Heart left ventricle (tissue), 16 donors: ENCODE results near the gene FAM53A. TPM values are rescaled to one million over a fixed set of nuclear protein-coding genes. Genes with fewer than 3 reads are reported as not detected.

ENCODE experiments used
- ATAC-seq, 4 donors: fragments of 200-7000 bp; cut with Tn5 transposase; one replicate each; pipeline ENCODE4 v1.9.1; 2020 to 2022; ENCODE audit warnings: moderate library complexity in 4 of 4, mild to moderate bottlenecking in 3 of 4, moderate number of reproducible peaks in 1 of 4
- DNase-seq, 5 donors: peaks; one replicate each; pipeline ENCODE4 v3.0.0-alpha.2; 2020
- H3K27ac ChIP-seq, 12 donors: fragments of 200-600 bp; sonication (generic) in 4 of 12; one replicate each; pipeline versions ENCODE4 v1.5.0 to v1.8.0; 2016 to 2022; ENCODE audit warnings: mild to moderate bottlenecking in 2 of 12
- H3K27me3 ChIP-seq, 9 donors: fragments of 200-600 bp; sonication (generic) in 2 of 9; one replicate each; pipeline versions ENCODE4 v1.5.1 to v1.8.0; 2016 to 2022; ENCODE audit warnings: mild to moderate bottlenecking in 3 of 9
- H3K36me3 ChIP-seq, 9 donors: fragments of 200-600 bp; sonication (generic) in 2 of 9; one replicate each; pipeline versions ENCODE4 v1.5.0 to v1.8.0; 2018 to 2022; ENCODE audit warnings: mild to moderate bottlenecking in 2 of 9
- H3K4me1 ChIP-seq, 12 donors: fragments of 200-600 bp; sonication (generic) in 4 of 12; one replicate each; pipeline versions ENCODE4 v1.5.0 to v1.8.0; 2016 to 2022; ENCODE audit warnings: mild to moderate bottlenecking in 3 of 12
- H3K4me3 ChIP-seq, 12 donors: fragments of 200-600 bp; sonication (generic) in 4 of 12; one replicate each; pipeline versions ENCODE4 v1.5.0 to v1.8.0; 2017 to 2022; ENCODE audit warnings: mild to moderate bottlenecking in 9 of 12, moderate library complexity in 4 of 12
- H3K9me3 ChIP-seq, 12 donors: fragments of 200-600 bp; sonication (generic) in 4 of 12; one replicate each; pipeline versions ENCODE4 v1.5.0 to v1.8.0; 2016 to 2022; ENCODE audit warnings: mild to moderate bottlenecking in 1 of 12
- CTCF ChIP-seq, 12 donors: fragments of 200-600 bp; sonication (generic) in 4 of 12; IDR thresholded peaks; one replicate each; pipeline versions ENCODE4 v1.5.0 to v1.8.0; 2018 to 2022; ENCODE audit warnings: antibody characterized with exemption in 12 of 12, mild to moderate bottlenecking in 5 of 12
- POLR2A ChIP-seq, 2 donors: fragments of 450-650 bp; IDR thresholded peaks; one replicate each; pipeline ENCODE4 v1.6.1; 2017; ENCODE audit warnings: antibody characterized with exemption in 2 of 2, mild to moderate bottlenecking in 2 of 2, moderate library complexity in 2 of 2
- WGBS, 4 donors: extraction: QIAGEN DNeasy Blood & Tissue Kit in 2 of 4; methylation state at CpG; one replicate each; pipeline versions ENCODE4 v1.1.5 to v1.1.7; 2013 to 2018; 5-methylcytosine and 5-hydroxymethylcytosine counted together
- intact Hi-C, 10 donors: fragments of 100-400 bp; cut with DNase I; formaldehyde crosslinking; loops; one replicate each; pipeline versions ENCODE4 v1.11.1 to v1.14.2; 2022
- polyA plus RNA-seq, 2 donors: library from polyadenylated mRNA; stranded (reverse); fragments of 200-250 nt; gene quantifications; one replicate each; pipeline ENCODE4 v1.2.3, GENCODE V29; 2013
- total RNA-seq, 9 donors: library from RNA; depleted of rRNA in 2 of 9; stranded (reverse); fragments of >200 nt in 2 of 9; fragmentation: NEBNext Ultra II Directional in 3 of 9; extraction: Animal tissue kit (Norgen Biotek cat#: 25700) in 3 of 9; gene quantifications; one replicate each; pipeline versions ENCODE4 v1.1.0 to v1.2.4, GENCODE V29; 2016 to 2023
- donor health status: ischemic (EF 13 %, LVEDD 7.1; RV severe dilation, severe dysfunction).
- donor health status: healthy with polysubstance abuse.
- donor health status: DM: no; HTN: yes; CAD: no.
- donor health status: DM: no; HTN: no; CAD: no.
- donor health status: ischemic (EF 25% LVEDD 6.9; RV normal size, moderate dysfunction).
- donor health status: ischemic (EF 25% LVEDD 5.7; RV mildly dilated, moderate dysfunction).
- donor health status: healthy.
- donor health status: DM: yes; HTN: yes; CAD: no.
- donor health status: ischemic (EF 35%, LVEDD 5.7; RV mildly dilated, moderate dysfunction).
- donor health status: nonischemic (EF 11% LVEDD 7.7; RV severe dilation, severe dysfunction).
- donor health status: DM: yes; HTN: yes; CAD: no.
- donor health status: PGD.
- donor health status: ischemic (EF 29% LVEDD 5.4; RV normal size, mild dysfunction).
- donor health status: nonischemic (EF 23%, LVEDD 6.1; RV moderate dilation, normal function).

The FAM53A gene
- total and polyA plus RNA-seq, 11 donors, result 0.42 to 2.3 (median 0.99) TPM

- TF ChIP-seq CTCF (IDR thresholded peaks at IDR 0.05) (no peak), POLR2A (IDR thresholded peaks at IDR 0.05) (no peak)
- Histone ChIP-seq H3K27ac (peak overlapping the region; percentile 98 to 100 (median 99)), H3K36me3 (peaks cover 0 to 19% (median 6%) of the 10 kb centered on the region in 9 donors), H3K4me1 (peaks cover 0 to 57% (median 38%) of the 10 kb centered on the region in 12 donors), H3K27me3 (no peaks in the 10 kb centered on the region), H3K9me3 (no peaks in the 10 kb centered on the region), H3K4me3 (peak overlapping the region; percentile 81 to 97 (median 88))
- DNase-seq (no peak), ATAC-seq (no peak)
- 17 to 23% (median 19%) methylated on average over 22 of the region's 22 CpGs for WGBS, 4 donors
- intact Hi-C loops, result loop anchor here in 2 of 10 donors (5.0 kb wide), 1 partner anchor 364 kb away; the partner anchor contains the start of gene UVSSA (in 2 of the 2)
These were observed 27.0 kb upstream of the FAM53A start for GRCh38 chr4:1711055-1711570.

- peaks cover 0 to 32% (median 19%) of the 10 kb centered on the region in 9 donors for H3K36me3 ChIP-seq
- intact Hi-C loops, result no loop called here
These were observed 24.5 kb upstream of the FAM53A start for GRCh38 chr4:1708581-1708980.

GRCh38 chr4:1706358-1706757, 22.2 kb upstream of the FAM53A start:
- peaks cover 0 to 37% (median 13%) of the 10 kb centered on the region in 12 donors for H3K4me1 ChIP-seq
- H3K4me3 ChIP-seq, result no peak overlapping the region
- intact Hi-C loops, result no loop called here
- no peak for TF ChIP-seq CTCF (IDR thresholded peaks at IDR 0.05)
- no peak for TF ChIP-seq POLR2A (IDR thresholded peaks at IDR 0.05)
- ATAC-seq (no peak), DNase-seq (no peak)
- H3K9me3 ChIP-seq, result no peaks in the 10 kb centered on the region
- WGBS, 4 donors, result 90 to 94% (median 93%) methylated on average over 6 of the region's 6 CpGs
- no peak overlapping the region for H3K27ac ChIP-seq
- H3K36me3 ChIP-seq, result peaks cover 0 to 55% (median 40%) of the 10 kb centered on the region in 9 donors
- no peaks in the 10 kb centered on the region for H3K27me3 ChIP-seq

More at GRCh38 chr4:1708581-1708980, 24.5 kb upstream of the FAM53A start:
- 14 to 43% (median 33%) methylated on average over 1 of the region's 1 CpG for WGBS, 4 donors
- no peaks in the 10 kb centered on the region for H3K27me3 ChIP-seq
- no peak for TF ChIP-seq POLR2A (IDR thresholded peaks at IDR 0.05)
- no peak for TF ChIP-seq CTCF (IDR thresholded peaks at IDR 0.05)
- H3K9me3 ChIP-seq, result no peaks in the 10 kb centered on the region
- DNase-seq (no peak), ATAC-seq (no peak)
- H3K4me1 ChIP-seq, result peaks cover 0 to 33% (median 22%) of the 10 kb centered on the region in 12 donors
- H3K27ac ChIP-seq, result no peak overlapping the region
- no peak overlapping the region for H3K4me3 ChIP-seq

- no peaks in the 10 kb centered on the region for H3K9me3 ChIP-seq
- TF ChIP-seq CTCF (IDR thresholded peaks at IDR 0.05) (no peak), POLR2A (IDR thresholded peaks at IDR 0.05) (no peak)
- no peaks in the 10 kb centered on the region for H3K27me3 ChIP-seq
- H3K36me3 ChIP-seq, result peaks cover 0 to 60% (median 46%) of the 10 kb centered on the region in 9 donors
- H3K4me3 ChIP-seq, result no peak overlapping the region
- DNase-seq, result no peak
- intact Hi-C loops, result no loop called here
- ATAC-seq, result no peak
- H3K27ac ChIP-seq, result no peak overlapping the region
- H3K4me1 ChIP-seq, result peaks cover 0 to 30% (median 7%) of the 10 kb centered on the region in 12 donors
- WGBS, 4 donors, result 94 to 99% (median 96%) methylated on average over 6 of the region's 6 CpGs
These were observed 21.6 kb upstream of the FAM53A start for GRCh38 chr4:1705732-1706131.
